A673 (cell line): ENCODE data around the gene SORCS3. TPM values are rescaled to one million over a fixed set of nuclear protein-coding genes. Genes with fewer than 3 reads are reported as not detected.

Experiments used
- BruUV-seq: library from RNA; stranded (reverse); fragments of 400-500 nt; replicated peaks from 2 replicates; lab custom pipeline; 2021; lab: Mats Ljungman, UMichigan
- CTCF ChIA-PET: fragments of 300-600 bp; sonication (Branson Sonifier 250); formaldehyde crosslinking; loops from one replicate; lab custom pipeline; 2022; ENCODE audit warnings: antibody characterized with exemption; lab: Charles Lee
- POLR2A ChIA-PET: fragments of 300-600 bp; sonication (Branson Sonifier 250); formaldehyde crosslinking; loops from one replicate; lab custom pipeline; 2022; ENCODE audit warnings: antibody characterized with exemption; ENCODE audit not compliant: low non-redundant PET; lab: Charles Lee
- DNase-seq: peaks from one replicate; pipeline ENCODE4 v3.0.0-alpha.2; 2015; ENCODE audit warnings: low spot score
- H3K27ac ChIP-seq: fragments of 200-600 bp; sonication (generic); 2 replicates; pipeline ENCODE4 v1.5.1; 2016; ENCODE audit warnings: mixed run types, low read depth, mild to moderate bottlenecking, mixed read lengths, antibody characterized with exemption, low read length; ENCODE audit not compliant: poor library complexity, severe bottlenecking
- H3K27me3 ChIP-seq: fragments of 200-600 bp; sonication (generic); replicated peaks from 2 replicates; pipeline ENCODE4 v1.6.1; 2017; ENCODE audit warnings: mixed run types, low read depth, mild to moderate bottlenecking, mixed read lengths, antibody characterized with exemption, low read length; ENCODE audit not compliant: insufficient read depth, poor library complexity
- H3K36me3 ChIP-seq: fragments of 200-600 bp; sonication (generic); 2 replicates; pipeline ENCODE4 v1.6.1; 2016; ENCODE audit warnings: mixed run types, mild to moderate bottlenecking, mixed read lengths, antibody characterized with exemption, low read length; ENCODE audit not compliant: insufficient read depth, poor library complexity, severe bottlenecking
- H3K4me1 ChIP-seq: fragments of 200-600 bp; sonication (generic); 2 replicates; pipeline ENCODE4 v1.6.1; 2017; ENCODE audit warnings: mixed run types, mild to moderate bottlenecking, mixed read lengths, antibody characterized with exemption, low read length; ENCODE audit not compliant: insufficient read depth, poor library complexity, severe bottlenecking
- H3K4me3 ChIP-seq: fragments of 200-600 bp; sonication (generic); 2 replicates; pipeline ENCODE4 v1.5.1; 2016; ENCODE audit warnings: low read depth, mixed run types, mild to moderate bottlenecking, mixed read lengths, low read length; ENCODE audit not compliant: poor library complexity, severe bottlenecking
- H3K9me3 ChIP-seq: fragments of 200-600 bp; sonication (generic); 2 replicates; pipeline ENCODE4 v1.6.1; 2016; ENCODE audit warnings: mixed run types, low read depth, mild to moderate bottlenecking, mixed read lengths, antibody characterized with exemption, low read length; ENCODE audit not compliant: poor library complexity, severe bottlenecking
- EZH2 ChIP-seq: fragments of 200-600 bp; sonication (generic); IDR thresholded peaks from 2 replicates; pipeline ENCODE4 v1.6.1; 2017; ENCODE audit warnings: borderline replicate concordance, low read depth, mild to moderate bottlenecking, mixed read lengths, antibody characterized with exemption, low read length; ENCODE audit not compliant: poor library complexity, severe bottlenecking
- intact Hi-C: fragments of 100-400 bp; cut with micrococcal nuclease; formaldehyde crosslinking; loops from one replicate; pipeline ENCODE4 v1.10.0; 2022; ENCODE audit not compliant: unreplicated experiment
- total RNA-seq: library from RNA; stranded (reverse); gene quantifications from 2 replicates; pipeline ENCODE4 v1.2.3, GENCODE V29; 2021
- TF ChIP-seq, protein P1 (sequence below): fragments of 300-800, 200-600 bp; sonication (generic); conservative IDR thresholded peaks from 2 replicates; pipeline ENCODE4 v1.5.1; 2017; ENCODE audit warnings: low read depth, mild to moderate bottlenecking, antibody characterized with exemption, low read length, moderate library complexity, mixed read lengths

The SORCS3 gene
- total RNA-seq, 1 experiment from 2014 or later = not detected

DNA sequence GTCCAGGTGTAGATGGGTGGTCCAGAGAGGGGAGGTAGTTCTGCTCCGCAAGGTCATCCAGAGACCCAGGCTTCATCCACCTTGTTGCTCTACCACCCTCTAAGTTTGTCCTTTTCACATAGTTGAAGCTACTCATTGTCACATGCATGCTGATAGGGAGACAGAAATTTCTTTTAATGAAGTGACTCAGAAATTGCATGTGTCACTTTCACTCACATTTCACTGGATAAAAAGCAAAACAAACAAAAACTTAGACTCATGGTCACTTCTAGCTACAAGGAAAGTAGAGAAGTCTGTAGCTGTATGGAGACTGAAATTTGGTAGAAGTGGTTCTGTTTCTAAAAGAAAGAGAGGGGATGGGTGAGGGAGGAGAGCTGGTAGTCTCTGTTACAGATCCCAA is 161.9 kb downstream of the SORCS3 start:
- POLR2A ChIA-PET = no interaction called here

DNA sequence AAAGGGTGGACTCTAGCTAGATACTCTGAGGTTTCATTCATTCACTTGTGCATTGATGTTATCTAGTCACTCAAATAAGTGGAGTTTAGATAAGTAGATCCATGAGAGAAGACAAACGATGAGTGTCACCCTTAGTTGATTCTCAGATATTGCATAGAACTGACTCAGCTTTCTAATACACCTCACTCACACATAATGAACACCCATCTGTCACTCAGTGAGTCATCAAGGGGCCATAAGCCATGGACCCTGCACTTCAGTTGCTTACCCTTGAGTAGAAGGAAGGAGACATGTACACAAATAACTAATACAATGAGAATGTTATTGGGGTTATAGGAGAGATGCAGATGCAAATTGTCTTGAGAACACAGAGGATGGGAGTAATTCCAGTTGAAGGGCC is 163.8 kb downstream of the SORCS3 start:
- Histone ChIP-seq H3K4me1 (no peaks in the 10 kb centered on the region), H3K9me3 (no peaks in the 10 kb centered on the region), H3K4me3 (no peak overlapping the region), H3K36me3 (no peaks in the 10 kb centered on the region), H3K27ac (no peak overlapping the region), H3K27me3 (peaks cover 31% of the 10 kb centered on the region)
- CTCF ChIA-PET = no interaction called here
- POLR2A ChIA-PET = no interaction called here
- intact Hi-C loops = no loop called here
- DNase-seq = no peak
- TF ChIP-seq, protein P1, sequence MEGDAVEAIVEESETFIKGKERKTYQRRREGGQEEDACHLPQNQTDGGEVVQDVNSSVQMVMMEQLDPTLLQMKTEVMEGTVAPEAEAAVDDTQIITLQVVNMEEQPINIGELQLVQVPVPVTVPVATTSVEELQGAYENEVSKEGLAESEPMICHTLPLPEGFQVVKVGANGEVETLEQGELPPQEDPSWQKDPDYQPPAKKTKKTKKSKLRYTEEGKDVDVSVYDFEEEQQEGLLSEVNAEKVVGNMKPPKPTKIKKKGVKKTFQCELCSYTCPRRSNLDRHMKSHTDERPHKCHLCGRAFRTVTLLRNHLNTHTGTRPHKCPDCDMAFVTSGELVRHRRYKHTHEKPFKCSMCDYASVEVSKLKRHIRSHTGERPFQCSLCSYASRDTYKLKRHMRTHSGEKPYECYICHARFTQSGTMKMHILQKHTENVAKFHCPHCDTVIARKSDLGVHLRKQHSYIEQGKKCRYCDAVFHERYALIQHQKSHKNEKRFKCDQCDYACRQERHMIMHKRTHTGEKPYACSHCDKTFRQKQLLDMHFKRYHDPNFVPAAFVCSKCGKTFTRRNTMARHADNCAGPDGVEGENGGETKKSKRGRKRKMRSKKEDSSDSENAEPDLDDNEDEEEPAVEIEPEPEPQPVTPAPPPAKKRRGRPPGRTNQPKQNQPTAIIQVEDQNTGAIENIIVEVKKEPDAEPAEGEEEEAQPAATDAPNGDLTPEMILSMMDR = no peak
- no peak for TF ChIP-seq EZH2
- no TSS peak for BruUV-seq

More for the DNA sequence above, 161.9 kb downstream of the SORCS3 start:
- Histone ChIP-seq H3K27me3 (peaks cover 31% of the 10 kb centered on the region), H3K4me3 (no peak overlapping the region), H3K4me1 (no peaks in the 10 kb centered on the region), H3K9me3 (no peaks in the 10 kb centered on the region), H3K27ac (no peak overlapping the region), H3K36me3 (no peaks in the 10 kb centered on the region)
- DNase-seq = no peak
- TF ChIP-seq, protein P1 = no peak
- TF ChIP-seq EZH2 = no peak
- intact Hi-C loops = no loop called here
- CTCF ChIA-PET = no interaction called here
- BruUV-seq = no TSS peak

DNA sequence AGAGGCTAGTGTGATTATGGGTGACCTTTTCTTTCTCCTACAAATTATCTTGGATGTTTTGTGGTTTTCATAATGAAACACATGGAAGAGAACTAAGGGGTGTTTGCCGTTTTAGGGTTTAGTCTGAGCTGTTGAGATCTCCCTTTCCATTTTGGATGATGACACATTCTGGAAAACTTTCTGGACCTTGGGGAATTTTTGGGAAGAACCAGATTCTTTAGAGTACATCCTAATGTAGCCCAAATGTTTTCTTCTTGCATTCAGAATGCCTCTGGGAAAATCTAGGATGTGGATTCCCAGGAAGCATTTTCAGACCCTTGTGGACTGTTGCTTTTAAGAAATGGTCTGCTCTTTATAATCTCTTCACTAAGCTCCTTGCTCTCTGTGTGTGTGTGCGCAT is 165.7 kb downstream of the SORCS3 start:
- ChIA-PET CTCF (no interaction called here), POLR2A (no interaction called here)
- no peak overlapping the region for H3K4me3 ChIP-seq
- BruUV-seq = no TSS peak
- peaks cover 19% of the 10 kb centered on the region for H3K27me3 ChIP-seq
- no peaks in the 10 kb centered on the region for H3K4me1 ChIP-seq
- H3K9me3 ChIP-seq = no peaks in the 10 kb centered on the region
- no peaks in the 10 kb centered on the region for H3K36me3 ChIP-seq
- TF ChIP-seq EZH2 = no peak
- TF ChIP-seq, protein P1 = no peak
- H3K27ac ChIP-seq = no peak overlapping the region
- intact Hi-C loops = no loop called here
- DNase-seq = no peak
